Suprapubic skin (tissue), 4 donors: ENCODE data around the gene CDK15. TPM values are rescaled to one million over a fixed set of nuclear protein-coding genes. Genes with fewer than 3 reads are reported as not detected.
"Not testable (repeated sequence)": the region's sequence is repeated elsewhere in the genome, so short reads cannot be mapped to it uniquely, and the experiment has no call there.

Experiments
- DNase-seq, 2 donors: peaks; one replicate each; pipeline ENCODE4 v3.0.0-alpha.2; 2019; ENCODE audit warnings: low spot score in 2 of 2
- H3K27ac ChIP-seq: fragments of 200-600 bp; sonication (generic); one replicate; pipeline ENCODE4 v1.5.1; 2019
- H3K27me3 ChIP-seq: fragments of 200-600 bp; sonication (generic); one replicate; pipeline ENCODE4 v1.5.1; 2019
- H3K36me3 ChIP-seq: fragments of 200-600 bp; sonication (generic); one replicate; pipeline ENCODE4 v1.5.1; 2019
- H3K4me1 ChIP-seq: fragments of 200-600 bp; sonication (generic); one replicate; pipeline ENCODE4 v1.5.1; 2019
- H3K4me3 ChIP-seq: fragments of 200-600 bp; sonication (generic); one replicate; pipeline ENCODE4 v1.5.1; 2019; ENCODE audit warnings: mild to moderate bottlenecking
- H3K9me3 ChIP-seq: fragments of 200-600 bp; sonication (generic); one replicate; pipeline ENCODE4 v1.5.1; 2019
- CTCF ChIP-seq, 2 donors: fragments of 200-600 bp in 1 of 2; fragments of 450-650 bp in 1 of 2; sonication (generic) in 1 of 2; IDR thresholded peaks; one replicate each; pipeline ENCODE4 v1.5.1; 2016 to 2019; ENCODE audit warnings: antibody characterized with exemption in 2 of 2, mild to moderate bottlenecking in 1 of 2, moderate library complexity in 1 of 2
- EP300 ChIP-seq: sonication (generic); formaldehyde crosslinking; IDR thresholded peaks from one replicate; pipeline ENCODE4 v1.6.1; 2017; ENCODE audit warnings: antibody characterized with exemption
- POLR2A ChIP-seq, 2 donors: fragments of 450-650 bp; IDR thresholded peaks; one replicate each; pipeline ENCODE4 v1.6.1; 2017; ENCODE audit warnings: antibody characterized with exemption in 2 of 2, mild to moderate bottlenecking in 2 of 2, moderate library complexity in 2 of 2
- POLR2AphosphoS5 ChIP-seq, 3 donors: sonication (generic); formaldehyde crosslinking; IDR thresholded peaks; one replicate each; pipeline ENCODE4 v1.6.1; 2017; ENCODE audit warnings: antibody characterized with exemption in 3 of 3
- WGBS: methylation state at CpG from one replicate; pipeline ENCODE4 v1.1.5; 2018; 5-methylcytosine and 5-hydroxymethylcytosine counted together
- total RNA-seq, 4 donors: library from RNA; depleted of rRNA; stranded (reverse); fragments of >200 nt; gene quantifications; one replicate each; pipeline ENCODE4 v1.1.0, GENCODE V29; 2016

CDK15 gene
- total RNA-seq, 4 donors from 2014 or later = 0.13 to 0.97 (median 0.66) TPM

DNA sequence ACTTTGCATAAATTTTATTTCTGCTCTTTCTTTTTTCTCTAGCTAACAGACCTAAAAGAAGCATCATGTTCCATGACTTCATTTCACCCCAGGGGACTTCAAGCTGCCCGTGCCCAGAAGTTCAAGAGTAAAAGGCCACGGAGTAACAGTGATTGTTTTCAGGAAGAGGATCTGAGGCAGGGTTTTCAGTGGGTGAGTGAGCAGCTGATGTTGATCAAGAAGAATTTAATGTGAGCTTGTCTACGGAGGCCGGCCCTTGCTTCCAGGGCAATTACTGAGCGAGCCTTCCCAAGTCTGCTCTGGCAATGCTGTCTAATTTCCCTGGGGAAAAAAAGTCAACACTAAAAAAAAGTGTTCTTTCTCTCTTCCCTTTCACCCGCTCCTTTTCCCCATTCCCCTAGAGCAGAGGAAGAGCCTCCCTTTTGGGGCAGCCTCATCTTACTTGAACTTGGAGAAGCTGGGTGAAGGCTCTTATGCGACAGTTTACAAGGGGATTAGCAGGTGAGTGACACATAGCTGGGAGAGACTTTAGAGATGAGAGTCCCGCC, 1.2 kb downstream of the CDK15 start:
- Histone ChIP-seq H3K27me3 (no peaks in the 10 kb centered on the region), H3K4me1 (peaks cover 17% of the 10 kb centered on the region), H3K9me3 (no peaks in the 10 kb centered on the region), H3K36me3 (no peaks in the 10 kb centered on the region), H3K27ac (peak overlapping the region; percentile 59), H3K4me3 (no peak overlapping the region)
- 38% methylated on average over 8 of the region's 8 CpGs for WGBS
- DNase-seq = no peak
- TF ChIP-seq EP300 (no peak), CTCF (IDR thresholded peaks at IDR 0.05) (no peak), POLR2AphosphoS5 (IDR thresholded peaks at IDR 0.05) (no peak), POLR2A (IDR thresholded peaks at IDR 0.05) (no peak)

DNA sequence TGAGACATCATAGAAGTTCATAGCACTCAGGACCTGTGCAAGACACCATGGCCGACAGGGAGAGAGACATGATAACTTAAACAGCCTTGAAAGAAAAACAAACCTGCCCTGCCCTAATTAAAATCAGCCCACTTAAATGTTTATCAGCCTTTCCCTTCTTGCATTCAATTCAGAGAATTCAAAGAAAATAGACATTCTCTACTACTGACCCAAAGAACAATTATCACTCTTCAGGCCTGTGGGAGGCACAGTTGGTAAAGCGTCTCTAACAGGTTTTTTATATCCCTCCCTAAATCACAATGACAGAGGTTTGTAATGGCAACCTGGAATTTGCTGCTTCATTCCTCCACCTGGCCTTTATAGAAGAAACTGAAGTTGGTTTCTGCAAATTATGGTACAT, 1.7 kb downstream of the CDK15 start:
- Histone ChIP-seq H3K4me1 (peaks cover 17% of the 10 kb centered on the region), H3K9me3 (no peaks in the 10 kb centered on the region), H3K4me3 (no peak overlapping the region), H3K36me3 (no peaks in the 10 kb centered on the region), H3K27ac (peak overlapping the region; percentile 59), H3K27me3 (no peaks in the 10 kb centered on the region)
- DNase-seq = no peak
- TF ChIP-seq POLR2AphosphoS5 (IDR thresholded peaks at IDR 0.05) (no peak), EP300 (no peak), POLR2A (IDR thresholded peaks at IDR 0.05) (no peak), CTCF (IDR thresholded peaks at IDR 0.05) (no peak)
- WGBS = 78% methylated on average over 2 of the region's 2 CpGs

DNA sequence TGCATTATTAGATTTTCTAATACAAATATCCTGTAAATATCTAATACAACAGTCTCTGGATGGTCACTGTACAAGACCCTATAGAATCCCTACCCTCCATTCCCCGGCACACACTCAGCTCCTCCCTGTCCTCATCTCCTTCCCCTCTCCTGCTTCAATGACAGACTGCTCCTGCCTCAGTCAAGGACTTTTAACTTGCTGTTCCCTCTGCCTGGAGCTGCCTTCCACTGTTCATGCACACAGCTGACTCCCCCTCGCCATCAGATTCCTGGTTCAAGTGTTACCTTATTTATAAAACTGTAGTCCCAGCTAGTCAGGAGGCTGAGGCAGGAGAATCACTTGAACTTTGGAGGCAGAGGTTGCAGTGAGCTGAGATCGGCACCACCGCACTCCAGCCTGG, 3.3 kb downstream of the CDK15 start:
- 92% methylated on average over 4 of the region's 4 CpGs for WGBS
- no peak for DNase-seq
- H3K36me3 ChIP-seq = no peaks in the 10 kb centered on the region
- H3K9me3 ChIP-seq = no peaks in the 10 kb centered on the region
- no peak overlapping the region for H3K4me3 ChIP-seq
- TF ChIP-seq CTCF (IDR thresholded peaks at IDR 0.05) (no peak), POLR2A (IDR thresholded peaks at IDR 0.05) (no peak), POLR2AphosphoS5 (IDR thresholded peaks at IDR 0.05) (no peak), EP300 (no peak)
- no peak overlapping the region for H3K27ac ChIP-seq
- H3K27me3 ChIP-seq = no peaks in the 10 kb centered on the region
- H3K4me1 ChIP-seq = peaks cover 17% of the 10 kb centered on the region

DNA sequence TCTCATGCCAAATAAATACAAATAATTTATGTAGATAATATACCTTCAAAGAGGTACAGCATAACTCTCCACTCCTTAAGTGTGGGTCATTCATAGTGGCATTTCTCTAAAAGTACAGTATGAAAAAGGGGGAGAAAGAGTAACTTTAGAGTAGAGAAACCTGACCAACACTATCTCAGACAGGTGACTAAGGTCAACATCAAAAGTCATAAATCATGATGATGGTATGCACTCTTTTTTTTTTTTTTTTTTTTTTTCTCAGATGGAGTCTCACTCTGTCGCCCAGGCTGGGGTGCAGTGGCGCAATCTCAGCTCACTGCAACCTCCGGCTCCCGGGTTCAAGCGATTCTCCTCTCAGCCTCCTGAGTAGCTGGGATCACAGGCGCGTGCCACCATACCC, 4.3 kb downstream of the CDK15 start:
- H3K4me1 ChIP-seq = peaks cover 17% of the 10 kb centered on the region
- H3K27ac ChIP-seq, H3K27me3 ChIP-seq, H3K4me3 ChIP-seq, H3K36me3 ChIP-seq, DNase-seq, H3K9me3 ChIP-seq: not testable (repeated sequence)
- WGBS = 91% methylated on average over 7 of the region's 7 CpGs

GRCh38 chr2:201813996-201814760, 7.8 kb downstream of the CDK15 start:
- 59% methylated on average over 9 of the region's 9 CpGs for WGBS
- TF ChIP-seq POLR2AphosphoS5 (IDR thresholded peaks at IDR 0.05) (no peak), EP300 (no peak), CTCF (IDR thresholded peaks at IDR 0.05) (no peak), POLR2A (IDR thresholded peaks at IDR 0.05) (no peak)
- no peak for DNase-seq
- no peaks in the 10 kb centered on the region for H3K4me1 ChIP-seq
- no peaks in the 10 kb centered on the region for H3K36me3 ChIP-seq
- H3K27me3 ChIP-seq = no peaks in the 10 kb centered on the region
- no peak overlapping the region for H3K27ac ChIP-seq
- H3K4me3 ChIP-seq = no peak overlapping the region
- no peaks in the 10 kb centered on the region for H3K9me3 ChIP-seq
